HepG2 (cell line): Measurements from ENCODE around the gene MADCAM1. TPM values are rescaled to one million over a fixed set of nuclear protein-coding genes. Genes with fewer than 3 reads are reported as not detected.

Experiments
- ELF4 ChIP-seq: sonication (generic); formaldehyde crosslinking; IDR thresholded peaks from 2 replicates; pipeline ENCODE4 v1.5.0; 2020; ENCODE audit warnings: missing genetic modification reagents, mild to moderate bottlenecking, moderate library complexity, borderline replicate concordance
- ISL2 ChIP-seq: sonication (generic); formaldehyde crosslinking; IDR thresholded peaks from 2 replicates; pipeline ENCODE4 v1.5.0; 2020; ENCODE audit warnings: missing genetic modification reagents
- KDM4B ChIP-seq: sonication (generic); formaldehyde crosslinking; IDR thresholded peaks from 2 replicates; pipeline ENCODE4 v1.4.0; 2020; ENCODE audit warnings: missing genetic modification reagents
- MAFK ChIP-seq, 2 experiments: IDR thresholded peaks in 1 of 2; conservative IDR thresholded peaks in 1 of 2; 2 replicates each; pipeline ENCODE4 v1.6.1; 2011; ENCODE audit warnings: improper control_type of control experiment in 2 of 2, low read length in 2 of 2
- RCOR2 ChIP-seq: IDR thresholded peaks from 2 replicates; pipeline ENCODE4 v1.6.1; 2016; ENCODE audit warnings: missing biosample characterization, missing genetic modification reagents
- SAFB2 ChIP-seq: sonication (generic); formaldehyde crosslinking; IDR thresholded peaks from 2 replicates; pipeline ENCODE4 v1.5.1; 2020; ENCODE audit warnings: missing genetic modification reagents, low read depth, mild to moderate bottlenecking, borderline replicate concordance
- ZBTB42 ChIP-seq: sonication (generic); formaldehyde crosslinking; IDR thresholded peaks from 2 replicates; pipeline ENCODE4 v1.5.0; 2020; ENCODE audit warnings: mild to moderate bottlenecking, missing genetic modification reagents
- ZNF367 ChIP-seq: sonication (generic); formaldehyde crosslinking; IDR thresholded peaks from 2 replicates; pipeline ENCODE4 v1.4.0; 2020; ENCODE audit warnings: missing genetic modification reagents, borderline replicate concordance
- ZNF383 ChIP-seq: sonication (generic); formaldehyde crosslinking; IDR thresholded peaks from 2 replicates; pipeline ENCODE4 v1.4.0; 2020; ENCODE audit warnings: missing genetic modification reagents, mild to moderate bottlenecking, borderline replicate concordance
- ZNF619 ChIP-seq: sonication (generic); formaldehyde crosslinking; IDR thresholded peaks from 2 replicates; pipeline ENCODE4 v1.4.0; 2020; ENCODE audit warnings: mild to moderate bottlenecking, missing genetic modification reagents
- ZSCAN25 ChIP-seq: sonication (generic); formaldehyde crosslinking; IDR thresholded peaks from 2 replicates; pipeline ENCODE4 v1.8.0; 2022; ENCODE audit warnings: mild to moderate bottlenecking, missing genetic modification reagents
- polyA plus RNA-seq, 8 experiments: library from polyadenylated mRNA; depleted of rRNA in 3 of 8; stranded (reverse) in 7 of 8; unstranded in 1 of 8; fragments of >200 nt; fragmentation: Illumina TruSeq in 4 of 8; extraction: Trizol in 4 of 8; gene quantifications; 2 replicates each; pipeline versions ENCODE4 v1.2.1 to v1.2.3, GENCODE V29; 2011 to 2016; ENCODE audit warnings: low read depth in 4 of 8, missing spikeins in 1 of 8, mixed read lengths in 1 of 8; ENCODE audit not compliant: insufficient read depth in 1 of 8
- total RNA-seq, 5 experiments: library from RNA; depleted of rRNA; stranded (reverse); fragments of >200 nt; fragmentation: Illumina TruSeq; extraction: Trizol; gene quantifications; 2 replicates each; pipeline ENCODE4 v1.2.3, GENCODE V29; 2016; ENCODE audit warnings: low read depth in 1 of 5
- TF ChIP-seq, protein P1 (sequence below): conservative IDR thresholded peaks from 2 replicates; pipeline ENCODE4 v1.6.1; 2018; ENCODE audit warnings: missing genetic modification reagents
- TF ChIP-seq, protein P2 (sequence below): sonication (generic); formaldehyde crosslinking; IDR thresholded peaks from 2 replicates; pipeline ENCODE4 v1.4.0; 2020; ENCODE audit warnings: mild to moderate bottlenecking, low read depth, missing genetic modification reagents
- TF ChIP-seq, protein P3 (sequence below): sonication (generic); formaldehyde crosslinking; IDR thresholded peaks from 2 replicates; pipeline ENCODE4 v1.8.1; 2023; ENCODE audit warnings: mild to moderate bottlenecking, missing genetic modification reagents
- TF ChIP-seq, protein P4 (sequence below): sonication (generic); formaldehyde crosslinking; IDR thresholded peaks from 2 replicates; pipeline ENCODE4 v1.4.0; 2020; ENCODE audit warnings: mild to moderate bottlenecking, missing genetic modification reagents, borderline replicate concordance
- TF ChIP-seq, protein P5 (sequence below): sonication (generic); formaldehyde crosslinking; IDR thresholded peaks from 2 replicates; pipeline ENCODE4 v1.5.0; 2020; ENCODE audit warnings: missing genetic modification reagents
- TF ChIP-seq, protein P6 (sequence below): sonication (generic); formaldehyde crosslinking; IDR thresholded peaks from 2 replicates; pipeline ENCODE4 v1.5.1; 2020; ENCODE audit warnings: missing genetic modification reagents, mild to moderate bottlenecking, borderline replicate concordance

Gene MADCAM1
- total and polyA plus RNA-seq, 2 of the 13 experiments (the other 11 are each of a cell fraction or from before 2014, with no cell fraction given): 0.29 to 0.33 TPM

DNA sequence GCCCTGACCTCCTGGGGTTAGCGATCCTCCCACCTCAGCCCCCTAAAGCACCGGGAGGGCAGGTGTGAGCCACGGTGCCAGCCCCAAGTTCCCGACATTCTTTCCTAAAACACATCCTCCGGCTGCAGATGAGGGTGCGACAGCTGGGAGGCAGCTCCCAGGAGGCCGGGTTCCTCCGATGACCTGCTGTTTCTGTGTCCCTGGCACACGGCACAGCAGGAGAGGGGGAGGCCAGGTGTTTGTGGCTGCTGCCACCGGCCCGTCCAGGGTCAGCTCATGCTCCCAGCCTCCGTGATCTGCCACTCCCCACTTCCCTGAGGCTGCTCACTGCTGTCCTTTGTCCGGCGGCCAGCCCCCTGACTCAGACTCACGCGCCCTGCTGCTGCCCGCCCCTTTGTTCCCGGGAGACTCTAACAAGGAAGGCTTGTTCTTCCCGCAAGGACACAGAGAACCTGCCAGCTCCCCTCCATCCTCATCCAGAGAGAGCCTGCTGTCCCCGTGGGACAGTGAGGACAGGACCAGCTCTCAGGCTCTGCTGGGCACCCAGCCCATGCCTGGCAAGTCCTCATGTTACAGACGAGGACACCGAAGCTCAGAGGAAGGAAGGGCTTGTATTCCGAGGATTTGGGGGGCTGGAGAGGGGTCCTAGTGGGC, 10.6 kb upstream of the MADCAM1 start (continued):
- TF ChIP-seq, protein P1, sequence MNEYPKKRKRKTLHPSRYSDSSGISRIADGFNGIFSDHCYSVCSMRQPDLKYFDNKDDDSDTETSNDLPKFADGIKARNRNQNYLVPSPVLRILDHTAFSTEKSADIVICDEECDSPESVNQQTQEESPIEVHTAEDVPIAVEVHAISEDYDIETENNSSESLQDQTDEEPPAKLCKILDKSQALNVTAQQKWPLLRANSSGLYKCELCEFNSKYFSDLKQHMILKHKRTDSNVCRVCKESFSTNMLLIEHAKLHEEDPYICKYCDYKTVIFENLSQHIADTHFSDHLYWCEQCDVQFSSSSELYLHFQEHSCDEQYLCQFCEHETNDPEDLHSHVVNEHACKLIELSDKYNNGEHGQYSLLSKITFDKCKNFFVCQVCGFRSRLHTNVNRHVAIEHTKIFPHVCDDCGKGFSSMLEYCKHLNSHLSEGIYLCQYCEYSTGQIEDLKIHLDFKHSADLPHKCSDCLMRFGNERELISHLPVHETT (CRISPR knock-in tag): no peak
- TF ChIP-seq, protein P2, sequence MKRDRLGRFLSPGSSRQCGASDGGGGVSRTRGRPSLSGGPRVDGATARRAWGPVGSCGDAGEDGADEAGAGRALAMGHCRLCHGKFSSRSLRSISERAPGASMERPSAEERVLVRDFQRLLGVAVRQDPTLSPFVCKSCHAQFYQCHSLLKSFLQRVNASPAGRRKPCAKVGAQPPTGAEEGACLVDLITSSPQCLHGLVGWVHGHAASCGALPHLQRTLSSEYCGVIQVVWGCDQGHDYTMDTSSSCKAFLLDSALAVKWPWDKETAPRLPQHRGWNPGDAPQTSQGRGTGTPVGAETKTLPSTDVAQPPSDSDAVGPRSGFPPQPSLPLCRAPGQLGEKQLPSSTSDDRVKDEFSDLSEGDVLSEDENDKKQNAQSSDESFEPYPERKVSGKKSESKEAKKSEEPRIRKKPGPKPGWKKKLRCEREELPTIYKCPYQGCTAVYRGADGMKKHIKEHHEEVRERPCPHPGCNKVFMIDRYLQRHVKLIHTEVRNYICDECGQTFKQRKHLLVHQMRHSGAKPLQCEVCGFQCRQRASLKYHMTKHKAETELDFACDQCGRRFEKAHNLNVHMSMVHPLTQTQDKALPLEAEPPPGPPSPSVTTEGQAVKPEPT: peak; percentile 27; the same call in 1 of the 2 replicates
- peak; percentile 63; the same call in 1 of the 2 replicates for TF ChIP-seq ZSCAN25 (CRISPR knock-in tag)
- peak; percentile 27; the same call in 1 of the 2 replicates for TF ChIP-seq RCOR2
- TF ChIP-seq, protein P3, sequence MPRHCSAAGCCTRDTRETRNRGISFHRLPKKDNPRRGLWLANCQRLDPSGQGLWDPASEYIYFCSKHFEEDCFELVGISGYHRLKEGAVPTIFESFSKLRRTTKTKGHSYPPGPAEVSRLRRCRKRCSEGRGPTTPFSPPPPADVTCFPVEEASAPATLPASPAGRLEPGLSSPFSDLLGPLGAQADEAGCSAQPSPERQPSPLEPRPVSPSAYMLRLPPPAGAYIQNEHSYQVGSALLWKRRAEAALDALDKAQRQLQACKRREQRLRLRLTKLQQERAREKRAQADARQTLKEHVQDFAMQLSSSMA (CRISPR knock-in tag): no peak
- TF ChIP-seq ZNF619 (CRISPR knock-in tag): no peak
- TF ChIP-seq ZNF367: no peak
- TF ChIP-seq MAFK (conservative IDR thresholded peaks at IDR 0.05 in 1 of 2, IDR thresholded peaks at IDR 0.05 in 1 of 2; ENCODE audit: low read length in 2 of 2): no peak
- TF ChIP-seq, protein P4, sequence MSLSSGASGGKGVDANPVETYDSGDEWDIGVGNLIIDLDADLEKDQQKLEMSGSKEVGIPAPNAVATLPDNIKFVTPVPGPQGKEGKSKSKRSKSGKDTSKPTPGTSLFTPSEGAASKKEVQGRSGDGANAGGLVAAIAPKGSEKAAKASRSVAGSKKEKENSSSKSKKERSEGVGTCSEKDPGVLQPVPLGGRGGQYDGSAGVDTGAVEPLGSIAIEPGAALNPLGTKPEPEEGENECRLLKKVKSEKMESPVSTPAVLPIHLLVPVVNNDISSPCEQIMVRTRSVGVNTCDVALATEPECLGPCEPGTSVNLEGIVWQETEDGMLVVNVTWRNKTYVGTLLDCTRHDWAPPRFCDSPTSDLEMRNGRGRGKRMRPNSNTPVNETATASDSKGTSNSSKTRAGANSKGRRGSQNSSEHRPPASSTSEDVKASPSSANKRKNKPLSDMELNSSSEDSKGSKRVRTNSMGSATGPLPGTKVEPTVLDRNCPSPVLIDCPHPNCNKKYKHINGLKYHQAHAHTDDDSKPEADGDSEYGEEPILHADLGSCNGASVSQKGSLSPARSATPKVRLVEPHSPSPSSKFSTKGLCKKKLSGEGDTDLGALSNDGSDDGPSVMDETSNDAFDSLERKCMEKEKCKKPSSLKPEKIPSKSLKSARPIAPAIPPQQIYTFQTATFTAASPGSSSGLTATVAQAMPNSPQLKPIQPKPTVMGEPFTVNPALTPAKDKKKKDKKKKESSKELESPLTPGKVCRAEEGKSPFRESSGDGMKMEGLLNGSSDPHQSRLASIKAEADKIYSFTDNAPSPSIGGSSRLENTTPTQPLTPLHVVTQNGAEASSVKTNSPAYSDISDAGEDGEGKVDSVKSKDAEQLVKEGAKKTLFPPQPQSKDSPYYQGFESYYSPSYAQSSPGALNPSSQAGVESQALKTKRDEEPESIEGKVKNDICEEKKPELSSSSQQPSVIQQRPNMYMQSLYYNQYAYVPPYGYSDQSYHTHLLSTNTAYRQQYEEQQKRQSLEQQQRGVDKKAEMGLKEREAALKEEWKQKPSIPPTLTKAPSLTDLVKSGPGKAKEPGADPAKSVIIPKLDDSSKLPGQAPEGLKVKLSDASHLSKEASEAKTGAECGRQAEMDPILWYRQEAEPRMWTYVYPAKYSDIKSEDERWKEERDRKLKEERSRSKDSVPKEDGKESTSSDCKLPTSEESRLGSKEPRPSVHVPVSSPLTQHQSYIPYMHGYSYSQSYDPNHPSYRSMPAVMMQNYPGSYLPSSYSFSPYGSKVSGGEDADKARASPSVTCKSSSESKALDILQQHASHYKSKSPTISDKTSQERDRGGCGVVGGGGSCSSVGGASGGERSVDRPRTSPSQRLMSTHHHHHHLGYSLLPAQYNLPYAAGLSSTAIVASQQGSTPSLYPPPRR: 0 out of 2 replicates have a peak, but pooled peaks have one; percentile 42
- TF ChIP-seq ISL2 (CRISPR knock-in tag): peak; percentile 59; the same call in 1 of the 2 replicates
- TF ChIP-seq SAFB2 (CRISPR knock-in tag): no peak
- TF ChIP-seq ZBTB42 (CRISPR knock-in tag): no peak
- TF ChIP-seq ZNF383 (CRISPR knock-in tag): no peak
- TF ChIP-seq, protein P5, sequence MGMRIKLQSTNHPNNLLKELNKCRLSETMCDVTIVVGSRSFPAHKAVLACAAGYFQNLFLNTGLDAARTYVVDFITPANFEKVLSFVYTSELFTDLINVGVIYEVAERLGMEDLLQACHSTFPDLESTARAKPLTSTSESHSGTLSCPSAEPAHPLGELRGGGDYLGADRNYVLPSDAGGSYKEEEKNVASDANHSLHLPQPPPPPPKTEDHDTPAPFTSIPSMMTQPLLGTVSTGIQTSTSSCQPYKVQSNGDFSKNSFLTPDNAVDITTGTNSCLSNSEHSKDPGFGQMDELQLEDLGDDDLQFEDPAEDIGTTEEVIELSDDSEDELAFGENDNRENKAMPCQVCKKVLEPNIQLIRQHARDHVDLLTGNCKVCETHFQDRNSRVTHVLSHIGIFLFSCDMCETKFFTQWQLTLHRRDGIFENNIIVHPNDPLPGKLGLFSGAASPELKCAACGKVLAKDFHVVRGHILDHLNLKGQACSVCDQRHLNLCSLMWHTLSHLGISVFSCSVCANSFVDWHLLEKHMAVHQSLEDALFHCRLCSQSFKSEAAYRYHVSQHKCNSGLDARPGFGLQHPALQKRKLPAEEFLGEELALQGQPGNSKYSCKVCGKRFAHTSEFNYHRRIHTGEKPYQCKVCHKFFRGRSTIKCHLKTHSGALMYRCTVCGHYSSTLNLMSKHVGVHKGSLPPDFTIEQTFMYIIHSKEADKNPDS (CRISPR knock-in tag): no peak
- no peak for TF ChIP-seq ELF4
- TF ChIP-seq, protein P6, sequence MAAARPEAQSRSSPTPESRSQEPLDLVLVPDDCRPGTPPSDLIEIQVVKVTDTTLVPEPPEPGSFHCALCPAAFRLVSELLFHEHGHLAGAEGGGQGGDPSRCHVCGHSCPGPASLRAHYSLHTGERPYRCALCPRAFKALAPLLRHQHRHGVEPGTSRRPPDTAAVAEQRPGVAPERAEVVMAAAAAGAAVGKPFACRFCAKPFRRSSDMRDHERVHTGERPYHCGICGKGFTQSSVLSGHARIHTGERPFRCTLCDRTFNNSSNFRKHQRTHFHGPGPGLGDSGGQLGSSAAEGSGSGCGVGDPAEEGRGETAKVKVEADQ (CRISPR knock-in tag): no peak
- TF ChIP-seq KDM4B (CRISPR knock-in tag): no peak
